IMR-90 (cell line): Measurements from ENCODE around the gene MAP2.

Experiments used
- CTCF ChIP-seq: conservative IDR thresholded peaks from 2 replicates; pipeline ENCODE4 v1.5.1; 2012; ENCODE audit warnings: mild to moderate bottlenecking, low read depth, low read length, improper control_type of control experiment
- ELK1 ChIP-seq: fragments of 150-350 bp; IDR thresholded peaks from 2 replicates; pipeline ENCODE4 v1.6.1; 2016; ENCODE audit warnings: low read depth, mild to moderate bottlenecking, low read length, moderate library complexity, borderline replicate concordance
- MXI1 ChIP-seq: IDR thresholded peaks from 2 replicates; pipeline ENCODE4 v1.6.1; 2012; ENCODE audit warnings: low read depth, mild to moderate bottlenecking, low read length, moderate library complexity, borderline replicate concordance
- POLR2A ChIP-seq: IDR thresholded peaks from 2 replicates; pipeline ENCODE4 v1.6.1; 2012; ENCODE audit warnings: mild to moderate bottlenecking, low read depth, low read length
- RAD21 ChIP-seq: IDR thresholded peaks from 2 replicates; pipeline ENCODE4 v1.6.1; 2012; ENCODE audit warnings: low read length, improper control_type of control experiment
- RFX5 ChIP-seq: IDR thresholded peaks from 2 replicates; pipeline ENCODE4 v1.8.0; 2012; ENCODE audit warnings: low read depth, mild to moderate bottlenecking, low read length, moderate library complexity
- USF2 ChIP-seq: fragments of 150-350 bp; IDR thresholded peaks from 2 replicates; pipeline ENCODE4 v1.6.1; 2017; ENCODE audit warnings: mild to moderate bottlenecking, antibody characterized with exemption, low read length, low read depth

- TF ChIP-seq CTCF (no peak), USF2 (no peak), POLR2A (no peak), ELK1 (no peak), MXI1 (no peak), RFX5 (no peak), RAD21 (no peak)
These were observed 242.4 kb downstream of the MAP2 start for GRCh38 chr2:209666296-209666695.
